Hepatocyte (in vitro differentiated cells): Measurements from ENCODE around the gene WNK4. TPM values are rescaled to one million over a fixed set of nuclear protein-coding genes. Genes with fewer than 3 reads are reported as not detected.

Source experiments
- DNase-seq: peaks from one replicate; pipeline ENCODE4 v3.0.0-alpha.2; 2016; ENCODE audit warnings: low spot score
- H2AFZ ChIP-seq: fragments of 200-600 bp; sonication (generic); 2 replicates; pipeline ENCODE4 v1.6.0; 2016; ENCODE audit warnings: antibody characterized with exemption, mild to moderate bottlenecking
- H3K27ac ChIP-seq: fragments of 200-600 bp; sonication (generic); 2 replicates; pipeline ENCODE4 v1.5.1; 2016; ENCODE audit warnings: mild to moderate bottlenecking
- H3K27me3 ChIP-seq: fragments of 200-600 bp; sonication (generic); 2 replicates; pipeline ENCODE4 v1.6.1; 2016
- H3K36me3 ChIP-seq: fragments of 200-600 bp; sonication (generic); replicated peaks from 2 replicates; pipeline ENCODE4 v1.5.1; 2016; ENCODE audit warnings: low read depth; ENCODE audit not compliant: insufficient read depth
- H3K4me1 ChIP-seq: fragments of 200-600 bp; sonication (generic); 2 replicates; pipeline ENCODE4 v1.5.1; 2016; ENCODE audit warnings: mild to moderate bottlenecking, moderate library complexity; ENCODE audit not compliant: insufficient read depth
- H3K4me2 ChIP-seq: fragments of 200-600 bp; sonication (generic); 2 replicates; pipeline ENCODE4 v1.6.0; 2016
- H3K4me3 ChIP-seq: fragments of 200-600 bp; sonication (generic); 2 replicates; pipeline ENCODE4 v1.5.1; 2016; ENCODE audit warnings: mild to moderate bottlenecking
- H3K79me2 ChIP-seq: fragments of 200-600 bp; sonication (generic); 2 replicates; pipeline ENCODE4 v1.6.0; 2017; ENCODE audit warnings: mild to moderate bottlenecking
- H3K9me2 ChIP-seq: fragments of 200-600 bp; sonication (generic); replicated peaks from 2 replicates; pipeline ENCODE4 v1.6.0; 2017; ENCODE audit warnings: mild to moderate bottlenecking; ENCODE audit not compliant: insufficient read depth
- H3K9me3 ChIP-seq: fragments of 200-600 bp; sonication (generic); 2 replicates; pipeline ENCODE4 v1.5.1; 2016; ENCODE audit warnings: low read depth, mild to moderate bottlenecking
- H4K20me1 ChIP-seq: fragments of 200-600 bp; sonication (generic); 2 replicates; pipeline ENCODE4 v1.6.0; 2016; ENCODE audit warnings: mild to moderate bottlenecking; ENCODE audit not compliant: insufficient read depth, poor library complexity, severe bottlenecking
- EZH2 ChIP-seq: fragments of 200-600 bp; sonication (generic); IDR thresholded peaks from 2 replicates; pipeline ENCODE4 v1.6.1; 2016; ENCODE audit warnings: antibody characterized with exemption, mild to moderate bottlenecking, borderline replicate concordance
- EZH2phosphoT487 ChIP-seq: fragments of 200-600 bp; sonication (generic); IDR thresholded peaks from one replicate; pipeline ENCODE4 v1.6.1; 2018; ENCODE audit warnings: antibody characterized with exemption, mild to moderate bottlenecking, low read depth, moderate library complexity; ENCODE audit not compliant: unreplicated experiment, severe bottlenecking
- WGBS: methylation state at CpG from one replicate; pipeline ENCODE4 v1.1.6; 2016; ENCODE audit warnings: low lambda C conversion rate; ENCODE audit errors: missing lambda C conversion rate; 5-methylcytosine and 5-hydroxymethylcytosine counted together
- polyA plus RNA-seq: library from polyadenylated mRNA; unstranded; fragments of >200 nt; fragmentation: Nextera tagmentation; extraction: Ambion mirVana; gene quantifications from 2 replicates; pipeline ENCODE4 v1.2.1, GENCODE V29; 2016
- total RNA-seq: library from RNA; depleted of rRNA; stranded (reverse); fragments of >200 nt; gene quantifications from 2 replicates; pipeline ENCODE4 v1.2.3, GENCODE V29; 2014
- TF ChIP-seq, protein P1 (sequence below): fragments of 200-600 bp; sonication (generic); IDR thresholded peaks from 2 replicates; pipeline ENCODE4 v1.5.1; 2016; ENCODE audit warnings: antibody characterized with exemption, mild to moderate bottlenecking; ENCODE audit not compliant: poor library complexity

The WNK4 gene
- total and polyA plus RNA-seq, 2 experiments from 2014 or later: 1.5 to 1.7 TPM

- Histone ChIP-seq H3K79me2 (peaks cover 18% of the 10 kb centered on the region), H3K4me2 (no peak overlapping the region), H3K9me3 (no peaks in the 10 kb centered on the region), H3K27ac (no peak overlapping the region), H2AFZ (no peak overlapping the region), H3K4me1 (peaks cover 7% of the 10 kb centered on the region), H4K20me1 (no peaks in the 10 kb centered on the region), H3K9me2 (no peaks in the 10 kb centered on the region), H3K27me3 (no peaks in the 10 kb centered on the region), H3K36me3 (no peaks in the 10 kb centered on the region), H3K4me3 (no peak overlapping the region)
- TF ChIP-seq EZH2 (no peak), EZH2phosphoT487 (no peak)
- TF ChIP-seq, protein P1, sequence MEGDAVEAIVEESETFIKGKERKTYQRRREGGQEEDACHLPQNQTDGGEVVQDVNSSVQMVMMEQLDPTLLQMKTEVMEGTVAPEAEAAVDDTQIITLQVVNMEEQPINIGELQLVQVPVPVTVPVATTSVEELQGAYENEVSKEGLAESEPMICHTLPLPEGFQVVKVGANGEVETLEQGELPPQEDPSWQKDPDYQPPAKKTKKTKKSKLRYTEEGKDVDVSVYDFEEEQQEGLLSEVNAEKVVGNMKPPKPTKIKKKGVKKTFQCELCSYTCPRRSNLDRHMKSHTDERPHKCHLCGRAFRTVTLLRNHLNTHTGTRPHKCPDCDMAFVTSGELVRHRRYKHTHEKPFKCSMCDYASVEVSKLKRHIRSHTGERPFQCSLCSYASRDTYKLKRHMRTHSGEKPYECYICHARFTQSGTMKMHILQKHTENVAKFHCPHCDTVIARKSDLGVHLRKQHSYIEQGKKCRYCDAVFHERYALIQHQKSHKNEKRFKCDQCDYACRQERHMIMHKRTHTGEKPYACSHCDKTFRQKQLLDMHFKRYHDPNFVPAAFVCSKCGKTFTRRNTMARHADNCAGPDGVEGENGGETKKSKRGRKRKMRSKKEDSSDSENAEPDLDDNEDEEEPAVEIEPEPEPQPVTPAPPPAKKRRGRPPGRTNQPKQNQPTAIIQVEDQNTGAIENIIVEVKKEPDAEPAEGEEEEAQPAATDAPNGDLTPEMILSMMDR: no peak
- 95% methylated on average over 10 of the region's 10 CpGs for WGBS
- no peak for DNase-seq
These were observed 15.1 kb downstream of the WNK4 start for GRCh38 chr17:42795465-42795864.

DNA sequence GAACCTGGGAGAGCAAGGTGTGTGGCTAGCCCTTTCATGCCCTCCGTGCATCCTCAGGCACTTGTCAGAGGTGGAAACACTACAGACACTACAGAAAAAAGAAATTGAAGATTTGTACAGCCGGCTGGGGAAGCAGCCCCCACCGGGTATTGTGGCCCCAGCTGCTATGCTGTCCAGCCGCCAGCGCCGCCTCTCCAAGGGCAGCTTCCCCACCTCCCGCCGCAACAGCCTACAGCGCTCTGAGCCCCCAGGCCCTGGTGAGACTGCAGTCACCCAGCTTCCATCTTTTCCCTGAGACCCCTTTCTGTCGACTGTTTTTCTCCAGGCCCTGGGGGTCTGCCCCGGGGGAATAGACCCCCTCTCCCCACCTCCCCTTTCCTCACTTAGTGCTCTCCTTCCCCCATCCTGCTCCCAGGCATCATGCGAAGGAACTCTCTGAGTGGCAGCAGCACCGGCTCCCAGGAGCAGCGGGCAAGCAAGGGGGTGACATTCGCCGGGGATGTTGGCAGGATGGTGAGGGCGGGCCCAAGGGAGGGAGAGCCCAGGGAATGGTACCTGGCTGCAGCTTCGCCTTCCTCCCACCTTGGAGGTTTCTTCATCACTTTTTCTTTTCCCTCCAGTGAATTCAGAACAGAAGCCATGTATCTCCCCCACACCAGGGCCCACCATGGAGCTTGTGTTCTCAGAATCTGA is 15.8 kb downstream of the WNK4 start:
- peak overlapping the region; percentile 89 for H3K27ac ChIP-seq
- no peaks in the 10 kb centered on the region for H3K9me2 ChIP-seq
- peaks cover 7% of the 10 kb centered on the region for H3K4me1 ChIP-seq
- no peak overlapping the region for H2AFZ ChIP-seq
- peak overlapping the region; percentile 90 for H3K4me2 ChIP-seq
- H3K79me2 ChIP-seq: peaks cover 18% of the 10 kb centered on the region
- H4K20me1 ChIP-seq: no peaks in the 10 kb centered on the region
- WGBS: 98% methylated on average over 18 of the region's 18 CpGs
- no peak overlapping the region for H3K4me3 ChIP-seq
- no peaks in the 10 kb centered on the region for H3K36me3 ChIP-seq
- H3K27me3 ChIP-seq: no peaks in the 10 kb centered on the region
- no peak for DNase-seq
- H3K9me3 ChIP-seq: no peaks in the 10 kb centered on the region
- TF ChIP-seq EZH2 (no peak), EZH2phosphoT487 (no peak)
- TF ChIP-seq, protein P1: no peak

GRCh38 chr17:42797067-42798007 is 16.9 kb downstream of the WNK4 start:
- no peaks in the 10 kb centered on the region for H4K20me1 ChIP-seq
- H3K27ac ChIP-seq: peak overlapping the region; percentile 89
- H3K27me3 ChIP-seq: no peaks in the 10 kb centered on the region
- peak; percentile 65 for DNase-seq
- H3K4me1 ChIP-seq: peaks cover 7% of the 10 kb centered on the region
- WGBS: 81% methylated on average over 10 of the region's 10 CpGs
- TF ChIP-seq EZH2phosphoT487 (no peak), EZH2 (no peak)
- TF ChIP-seq, protein P1: no peak
- H3K36me3 ChIP-seq: no peaks in the 10 kb centered on the region
- H3K9me3 ChIP-seq: no peaks in the 10 kb centered on the region
- no peak overlapping the region for H2AFZ ChIP-seq
- no peaks in the 10 kb centered on the region for H3K9me2 ChIP-seq
- peak overlapping the region; percentile 45 for H3K4me3 ChIP-seq
- H3K79me2 ChIP-seq: peaks cover 18% of the 10 kb centered on the region
- peak overlapping the region; percentile 90 for H3K4me2 ChIP-seq
